Heart right ventricle (tissue), 16 donors: Measurements from ENCODE around the gene TMEM132D. TPM values are rescaled to one million over a fixed set of nuclear protein-coding genes. Genes with fewer than 3 reads are reported as not detected.

Source experiments
- ATAC-seq, 8 donors: fragments of 200-7000 bp; cut with Tn5 transposase; one replicate each; pipeline ENCODE4 v1.9.1; 2020; ENCODE audit warnings: mild to moderate bottlenecking in 8 of 8, moderate library complexity in 8 of 8, moderate number of reproducible peaks in 1 of 8
- DNase-seq, 2 donors: peaks; one replicate each; pipeline ENCODE4 v3.0.0-alpha.2; 2020
- H3K27ac ChIP-seq, 10 donors: fragments of 200-600 bp; sonication (generic) in 2 of 10; one replicate each; pipeline versions ENCODE4 v1.5.0 to v1.8.0; 2020 to 2022; ENCODE audit warnings: mild to moderate bottlenecking in 3 of 10
- H3K27me3 ChIP-seq, 7 donors: fragments of 200-600 bp; one replicate each; pipeline ENCODE4 v1.8.0; 2021 to 2022; ENCODE audit warnings: mild to moderate bottlenecking in 2 of 7
- H3K36me3 ChIP-seq, 9 donors: fragments of 200-600 bp; sonication (generic) in 1 of 9; one replicate each; pipeline versions ENCODE4 v1.5.0 to v1.8.0; 2020 to 2022; ENCODE audit warnings: mild to moderate bottlenecking in 2 of 9
- H3K4me1 ChIP-seq, 9 donors: fragments of 200-600 bp; sonication (generic) in 1 of 9; one replicate each; pipeline versions ENCODE4 v1.5.0 to v1.8.0; 2020 to 2022; ENCODE audit warnings: mild to moderate bottlenecking in 4 of 9
- H3K4me3 ChIP-seq, 10 donors: fragments of 200-600 bp; sonication (generic) in 2 of 10; one replicate each; pipeline versions ENCODE4 v1.5.0 to v1.8.0; 2020 to 2022; ENCODE audit warnings: mild to moderate bottlenecking in 7 of 10, moderate library complexity in 2 of 10
- H3K9me3 ChIP-seq, 11 donors: fragments of 200-600 bp in 10 of 11; sonication (generic) in 2 of 11; one replicate each; pipeline versions ENCODE4 v1.5.0 to v1.8.0; 2013 to 2022; ENCODE audit warnings: mild to moderate bottlenecking in 2 of 11, control low read depth in 1 of 11, moderate library complexity in 1 of 11
- CTCF ChIP-seq, 9 donors: fragments of 200-600 bp; sonication (generic) in 2 of 9; IDR thresholded peaks; one replicate each; pipeline versions ENCODE4 v1.5.0 to v1.8.0; 2021 to 2022; ENCODE audit warnings: antibody characterized with exemption in 9 of 9, mild to moderate bottlenecking in 5 of 9, moderate library complexity in 1 of 9
- WGBS, 2 donors: extraction: QIAGEN DNeasy Blood & Tissue Kit; methylation state at CpG; one replicate each; pipeline ENCODE4 v1.1.7; 2013; ENCODE audit warnings: inconsistent platforms in 1 of 2; 5-methylcytosine and 5-hydroxymethylcytosine counted together
- intact Hi-C, 10 donors: fragments of 100-400 bp; cut with DNase I; formaldehyde crosslinking; loops; one replicate each; pipeline versions ENCODE4 v1.11.1 to v1.14.2; 2022
- polyA plus RNA-seq, 2 donors: library from polyadenylated mRNA; stranded (reverse); fragments of 200-250 nt; gene quantifications; one replicate each; pipeline ENCODE4 v1.2.3, GENCODE V29; 2013
- total RNA-seq, 10 donors: library from RNA; stranded (reverse); fragmentation: NEBNext Ultra II Directional in 3 of 10; extraction: Animal tissue kit (Norgen Biotek cat#: 25700) in 3 of 10; gene quantifications; one replicate each; pipeline versions ENCODE4 v1.2.1 to v1.2.4, GENCODE V29; 2021 to 2023
- donor health status: Arrhythmogenic right ventricular cardiomyopathy.
- donor health status: ischemic (EF 13 %, LVEDD 7.1; RV severe dilation, severe dysfunction).
- donor health status: healthy with polysubstance abuse.
- donor health status: DM: no; HTN: yes; CAD: no.
- donor health status: DM: no; HTN: no; CAD: no.
- donor health status: ischemic (EF 25% LVEDD 6.9; RV normal size, moderate dysfunction).
- donor health status: ischemic (EF 25% LVEDD 5.7; RV mildly dilated, moderate dysfunction).
- donor health status: healthy.
- donor health status: DM: yes; HTN: yes; CAD: no.
- donor health status: Ischemic cardiomyopathy.
- donor health status: ischemic (EF 35%, LVEDD 5.7; RV mildly dilated, moderate dysfunction).
- donor health status: nonischemic (EF 11% LVEDD 7.7; RV severe dilation, severe dysfunction).
- donor health status: DM: yes; HTN: yes; CAD: no.
- donor health status: PGD.
- donor health status: ischemic (EF 29% LVEDD 5.4; RV normal size, mild dysfunction).
- donor health status: nonischemic (EF 23%, LVEDD 6.1; RV moderate dilation, normal function).

The TMEM132D gene
- total and polyA plus RNA-seq, 12 donors = not detected

- DNase-seq (no peak), ATAC-seq (no peak)
- Histone ChIP-seq H3K9me3 (peaks cover 0 to 10% (median 0%) of the 10 kb centered on the region in 11 donors), H3K27ac (no peak overlapping the region), H3K27me3 (peaks cover 0 to 22% (median 0%) of the 10 kb centered on the region in 7 donors), H3K4me3 (no peak overlapping the region), H3K4me1 (no peaks in the 10 kb centered on the region), H3K36me3 (no peaks in the 10 kb centered on the region)
- TF ChIP-seq CTCF (IDR thresholded peaks at IDR 0.05) = no peak
- intact Hi-C loops = no loop called here
- 77 to 81% methylated on average over 16 of the region's 16 CpGs for WGBS, 2 donors
Observed at GRCh38 chr12:129831294-129831693, 72.5 kb downstream of the TMEM132D start.

- Histone ChIP-seq H3K36me3 (no peaks in the 10 kb centered on the region), H3K9me3 (peaks cover 0 to 10% (median 0%) of the 10 kb centered on the region in 11 donors), H3K27me3 (peaks cover 0 to 26% (median 0%) of the 10 kb centered on the region in 7 donors), H3K4me3 (no peak overlapping the region), H3K27ac (no peak overlapping the region), H3K4me1 (no peaks in the 10 kb centered on the region)
- no peak for ATAC-seq
- intact Hi-C loops = no loop called here
- no peak for TF ChIP-seq CTCF (IDR thresholded peaks at IDR 0.05)
- no peak for DNase-seq
- WGBS, 2 donors = 30 to 33% methylated on average over 4 of the region's 4 CpGs
Observed at GRCh38 chr12:129830796-129831195, 73.0 kb downstream of the TMEM132D start.

- TF ChIP-seq CTCF (IDR thresholded peaks at IDR 0.05) = no peak
- DNase-seq (no peak), ATAC-seq (no peak)
- Histone ChIP-seq H3K9me3 (peaks cover 0 to 17% (median 0%) of the 10 kb centered on the region in 11 donors), H3K4me3 (no peak overlapping the region), H3K4me1 (no peaks in the 10 kb centered on the region), H3K27me3 (peaks cover 0 to 24% (median 3%) of the 10 kb centered on the region in 7 donors), H3K36me3 (no peaks in the 10 kb centered on the region), H3K27ac (no peak overlapping the region)
- WGBS, 2 donors = 51 to 52% methylated on average over 2 of the region's 2 CpGs
- intact Hi-C loops = no loop called here
Observed at GRCh38 chr12:129827866-129828384, 75.9 kb downstream of the TMEM132D start.

- intact Hi-C loops = no loop called here
- H3K9me3 ChIP-seq = peaks cover 0 to 19% (median 0%) of the 10 kb centered on the region in 11 donors
- no peak for TF ChIP-seq CTCF (IDR thresholded peaks at IDR 0.05)
- H3K4me1 ChIP-seq = no peaks in the 10 kb centered on the region
- H3K36me3 ChIP-seq = no peaks in the 10 kb centered on the region
- no peak overlapping the region for H3K4me3 ChIP-seq
- WGBS, 2 donors = 53 to 61% methylated on average over 5 of the region's 5 CpGs
- peaks cover 0 to 24% (median 3%) of the 10 kb centered on the region in 7 donors for H3K27me3 ChIP-seq
- H3K27ac ChIP-seq = no peak overlapping the region
- ATAC-seq (no peak), DNase-seq (no peak)
Observed at GRCh38 chr12:129827102-129827865, 76.5 kb downstream of the TMEM132D start.
